HepG2 (cell line): Measurements from ENCODE around the gene SLC36A3. TPM values are rescaled to one million over a fixed set of nuclear protein-coding genes. Genes with fewer than 3 reads are reported as not detected.

ENCODE experiments used
- FOXK1 ChIP-seq: sonication (generic); formaldehyde crosslinking; IDR thresholded peaks from 2 replicates; pipeline ENCODE4 v1.4.0; 2020; ENCODE audit warnings: low read depth, missing genetic modification reagents, borderline replicate concordance
- FOXP1 ChIP-seq, 2 experiments: fragments of 450-650 bp in 1 of 2; IDR thresholded peaks; 2 replicates each; pipeline ENCODE4 v1.6.1; 2017 to 2018; ENCODE audit warnings: antibody characterized with exemption in 1 of 2
- KLF12 ChIP-seq: sonication (generic); formaldehyde crosslinking; IDR thresholded peaks from 2 replicates; pipeline ENCODE4 v1.4.0; 2020; ENCODE audit warnings: missing genetic modification reagents, borderline replicate concordance
- KLF16 ChIP-seq, 2 experiments: sonication (generic) in 1 of 2; formaldehyde crosslinking in 1 of 2; IDR thresholded peaks; 2 replicates each; pipeline versions ENCODE4 v1.6.1 to v1.8.0; 2016 to 2023; ENCODE audit warnings: missing genetic modification reagents in 2 of 2, missing compliant biosample characterization in 1 of 2
- PAWR ChIP-seq: sonication (generic); formaldehyde crosslinking; IDR thresholded peaks from 2 replicates; pipeline ENCODE4 v1.4.0; 2020; ENCODE audit warnings: missing genetic modification reagents, mild to moderate bottlenecking, borderline replicate concordance
- RFX3 ChIP-seq: IDR thresholded peaks from 2 replicates; pipeline ENCODE4 v1.6.1; 2016; ENCODE audit warnings: missing biosample characterization, missing genetic modification reagents
- RFXANK ChIP-seq: IDR thresholded peaks from 2 replicates; pipeline ENCODE4 v1.6.1; 2016
- RORA ChIP-seq: sonication (generic); formaldehyde crosslinking; IDR thresholded peaks from 2 replicates; pipeline ENCODE4 v1.5.0; 2020; ENCODE audit warnings: mild to moderate bottlenecking, missing genetic modification reagents, moderate library complexity
- SCMH1 ChIP-seq: sonication (generic); formaldehyde crosslinking; IDR thresholded peaks from 2 replicates; pipeline ENCODE4 v1.9.0; 2021; ENCODE audit warnings: missing genetic modification reagents, mild to moderate bottlenecking, borderline replicate concordance
- SRSF9 ChIP-seq: fragments of 200-400 bp; formaldehyde crosslinking; IDR thresholded peaks from 2 replicates; pipeline ENCODE4 v1.6.1; 2018; ENCODE audit warnings: borderline replicate concordance, mild to moderate bottlenecking, low read depth, low read length; ENCODE audit not compliant: insufficient read depth, poor library complexity, severe bottlenecking
- SRY ChIP-seq: sonication (generic); formaldehyde crosslinking; IDR thresholded peaks from 2 replicates; pipeline ENCODE4 v1.8.0; 2022; ENCODE audit warnings: mild to moderate bottlenecking, missing genetic modification reagents
- TAF1 ChIP-seq: sonication (generic); formaldehyde crosslinking; IDR thresholded peaks from 2 replicates; pipeline ENCODE4 v1.4.0; 2020; ENCODE audit warnings: missing genetic modification reagents
- ZBTB7A ChIP-seq: sonication (generic); formaldehyde crosslinking; IDR thresholded peaks from 2 replicates; pipeline ENCODE4 v1.8.0; 2022; ENCODE audit warnings: mild to moderate bottlenecking, missing genetic modification reagents
- ZKSCAN8 ChIP-seq: IDR thresholded peaks from 2 replicates; pipeline ENCODE4 v1.6.1; 2016; ENCODE audit warnings: borderline replicate concordance, missing genetic modification reagents, missing compliant biosample characterization
- ZNF232 ChIP-seq: sonication (generic); formaldehyde crosslinking; IDR thresholded peaks from 2 replicates; pipeline ENCODE4 v1.4.0; 2020; ENCODE audit warnings: missing genetic modification reagents, borderline replicate concordance
- ZNF281 ChIP-seq: sonication (generic); formaldehyde crosslinking; IDR thresholded peaks from 2 replicates; pipeline ENCODE4 v1.4.0; 2020; ENCODE audit warnings: missing genetic modification reagents, borderline replicate concordance
- ZNF672 ChIP-seq: sonication (generic); formaldehyde crosslinking; IDR thresholded peaks from 2 replicates; pipeline ENCODE4 v1.8.1; 2022; ENCODE audit warnings: missing genetic modification reagents
- ZNF740 ChIP-seq: sonication (generic); formaldehyde crosslinking; IDR thresholded peaks from 2 replicates; pipeline ENCODE4 v1.4.0; 2020; ENCODE audit warnings: missing genetic modification reagents
- polyA plus RNA-seq, 8 experiments: library from polyadenylated mRNA; depleted of rRNA in 3 of 8; stranded (reverse) in 7 of 8; unstranded in 1 of 8; fragments of >200 nt; fragmentation: Illumina TruSeq in 4 of 8; extraction: Trizol in 4 of 8; gene quantifications; 2 replicates each; pipeline versions ENCODE4 v1.2.1 to v1.2.3, GENCODE V29; 2011 to 2016; ENCODE audit warnings: low read depth in 4 of 8, missing spikeins in 1 of 8, mixed read lengths in 1 of 8; ENCODE audit not compliant: insufficient read depth in 1 of 8
- total RNA-seq, 5 experiments: library from RNA; depleted of rRNA; stranded (reverse); fragments of >200 nt; fragmentation: Illumina TruSeq; extraction: Trizol; gene quantifications; 2 replicates each; pipeline ENCODE4 v1.2.3, GENCODE V29; 2016; ENCODE audit warnings: low read depth in 1 of 5
- TF ChIP-seq, protein P1 (sequence below): IDR thresholded peaks from 2 replicates; pipeline ENCODE4 v1.6.1; 2016; ENCODE audit warnings: missing compliant biosample characterization, missing genetic modification reagents, borderline replicate concordance
- TF ChIP-seq, protein P2 (sequence below): sonication (generic); formaldehyde crosslinking; IDR thresholded peaks from 2 replicates; pipeline ENCODE4 v1.4.0; 2020; ENCODE audit warnings: missing genetic modification reagents, low read depth, mild to moderate bottlenecking, borderline replicate concordance
- TF ChIP-seq, protein P3 (sequence below): sonication (generic); formaldehyde crosslinking; IDR thresholded peaks from 2 replicates; pipeline ENCODE4 v1.8.1; 2023; ENCODE audit warnings: missing genetic modification reagents, mild to moderate bottlenecking, borderline replicate concordance

SLC36A3 gene
- total and polyA plus RNA-seq, 2 of the 13 experiments (the other 11 are each of a cell fraction or from before 2014, with no cell fraction given), result not detected

DNA sequence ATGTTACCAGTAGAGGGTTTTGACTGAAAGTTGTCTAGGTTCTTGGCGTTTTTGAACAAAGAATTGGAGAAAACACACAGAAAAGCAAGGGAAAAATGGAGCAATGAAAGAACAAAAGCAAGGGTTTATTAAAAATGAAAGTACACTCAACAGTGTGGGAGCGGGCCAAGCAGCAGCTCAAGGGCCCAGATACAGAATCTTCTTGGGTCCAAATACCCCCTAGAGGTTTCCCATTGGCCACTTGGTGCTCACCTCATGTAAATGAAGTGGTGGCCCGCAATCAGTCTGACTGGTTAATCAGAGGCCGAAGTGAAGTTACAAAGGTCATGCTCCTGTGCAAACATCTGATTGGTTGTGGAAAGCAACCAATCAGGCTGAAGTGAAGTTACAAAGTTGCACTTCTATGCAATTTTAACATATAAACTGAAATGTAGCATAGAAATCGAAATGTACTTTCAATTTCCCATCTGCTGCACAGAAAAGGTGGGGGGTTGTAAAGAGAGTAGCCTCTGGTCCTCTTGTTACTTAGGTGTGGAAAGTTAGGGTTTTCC, 52.5 kb downstream of the SLC36A3 start (continued):
- TF ChIP-seq KLF16 (CRISPR knock-in tag; IDR thresholded peaks at IDR 0.05) (peak in 1 of 2 experiments; percentile 25; a peak in 1 of 4 replicates), RFX3 (CRISPR knock-in tag) (no peak), ZNF281 (CRISPR knock-in tag) (no peak), RFXANK (CRISPR knock-in tag) (no peak), TAF1 (CRISPR knock-in tag) (peak; percentile 68; the same call in 1 of the 2 replicates), FOXP1 (IDR thresholded peaks at IDR 0.05) (no peak), FOXP1 (CRISPR knock-in tag; IDR thresholded peaks at IDR 0.05) (no peak), RORA (0 out of 2 replicates have a peak, but pooled peaks have one; percentile 24), ZNF740 (CRISPR knock-in tag) (no peak), ZNF672 (no peak), ZKSCAN8 (CRISPR knock-in tag) (no peak), SRSF9 (no peak), KLF12 (CRISPR knock-in tag) (no peak), SCMH1 (CRISPR knock-in tag) (no peak), PAWR (CRISPR knock-in tag) (no peak), ZBTB7A (no peak), SRY (CRISPR knock-in tag) (no peak), ZNF232 (CRISPR knock-in tag) (no peak), FOXK1 (CRISPR knock-in tag) (no peak)
- TF ChIP-seq, protein P1, sequence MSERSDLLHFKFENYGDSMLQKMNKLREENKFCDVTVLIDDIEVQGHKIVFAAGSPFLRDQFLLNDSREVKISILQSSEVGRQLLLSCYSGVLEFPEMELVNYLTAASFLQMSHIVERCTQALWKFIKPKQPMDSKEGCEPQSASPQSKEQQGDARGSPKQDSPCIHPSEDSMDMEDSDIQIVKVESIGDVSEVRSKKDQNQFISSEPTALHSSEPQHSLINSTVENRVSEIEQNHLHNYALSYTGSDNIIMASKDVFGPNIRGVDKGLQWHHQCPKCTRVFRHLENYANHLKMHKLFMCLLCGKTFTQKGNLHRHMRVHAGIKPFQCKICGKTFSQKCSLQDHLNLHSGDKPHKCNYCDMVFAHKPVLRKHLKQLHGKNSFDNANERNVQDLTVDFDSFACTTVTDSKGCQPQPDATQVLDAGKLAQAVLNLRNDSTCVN (CRISPR knock-in tag), result no peak
- TF ChIP-seq, protein P2, sequence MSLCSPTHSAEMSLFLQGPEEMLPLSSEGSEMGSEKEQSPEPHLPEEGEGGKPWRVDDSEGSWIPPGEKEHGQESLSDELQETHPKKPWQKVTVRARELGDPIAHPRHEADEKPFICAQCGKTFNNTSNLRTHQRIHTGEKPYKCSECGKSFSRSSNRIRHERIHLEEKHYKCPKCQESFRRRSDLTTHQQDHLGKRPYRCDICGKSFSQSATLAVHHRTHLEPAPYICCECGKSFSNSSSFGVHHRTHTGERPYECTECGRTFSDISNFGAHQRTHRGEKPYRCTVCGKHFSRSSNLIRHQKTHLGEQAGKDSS (CRISPR knock-in tag), result no peak
- TF ChIP-seq, protein P3, sequence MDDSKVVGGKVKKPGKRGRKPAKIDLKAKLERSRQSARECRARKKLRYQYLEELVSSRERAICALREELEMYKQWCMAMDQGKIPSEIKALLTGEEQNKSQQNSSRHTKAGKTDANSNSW (CRISPR knock-in tag), result no peak
